Astrocyte (in vitro differentiated cells and primary cell): ENCODE results near the gene SBNO2. TPM values are rescaled to one million over a fixed set of nuclear protein-coding genes. Genes with fewer than 3 reads are reported as not detected.

ENCODE experiments used
- DNase-seq: peaks from one replicate; pipeline ENCODE4 v3.0.0-alpha.2; 2010; ENCODE audit warnings: low read depth
- FAIRE-seq: peaks from 2 replicates; lab custom pipeline; 2011; peaks lifted over from hg19 to GRCh38; lab: Jason Lieb, UNC
- H2AFZ ChIP-seq: 2 replicates; pipeline ENCODE4 v1.6.0; 2012; ENCODE audit warnings: low read depth, low read length, inconsistent platforms
- H3K27ac ChIP-seq: 2 replicates; pipeline ENCODE4 v1.5.1; 2011; ENCODE audit warnings: low read depth, low read length, inconsistent platforms
- H3K27me3 ChIP-seq: 2 replicates; pipeline ENCODE4 v1.6.0; 2011; ENCODE audit warnings: low read length, inconsistent platforms; ENCODE audit not compliant: insufficient read depth
- H3K36me3 ChIP-seq: 2 replicates; pipeline ENCODE4 v1.5.1; 2011; ENCODE audit warnings: low read length, inconsistent platforms; ENCODE audit not compliant: insufficient read depth
- H3K4me1 ChIP-seq: 2 replicates; pipeline ENCODE4 v1.5.1; 2011; ENCODE audit warnings: low read length, inconsistent platforms; ENCODE audit not compliant: insufficient read depth
- H3K4me2 ChIP-seq: 2 replicates; pipeline ENCODE4 v1.6.0; 2012; ENCODE audit warnings: low read length, inconsistent platforms
- H3K4me3 ChIP-seq: 2 replicates; pipeline ENCODE4 v1.5.1; 2011; ENCODE audit warnings: low read depth, mild to moderate bottlenecking, low read length, inconsistent platforms; ENCODE audit not compliant: insufficient read depth
- H3K79me2 ChIP-seq: 2 replicates; pipeline ENCODE4 v1.6.0; 2012; ENCODE audit warnings: mild to moderate bottlenecking, low read length, inconsistent platforms; ENCODE audit not compliant: insufficient read depth
- H3K9ac ChIP-seq: 2 replicates; pipeline ENCODE4 v1.6.0; 2012; ENCODE audit warnings: mild to moderate bottlenecking, low read length, inconsistent platforms
- H3K9me3 ChIP-seq: 2 replicates; pipeline ENCODE4 v1.5.1; 2012; ENCODE audit warnings: low read depth, mild to moderate bottlenecking, low read length, inconsistent platforms; ENCODE audit not compliant: insufficient read depth
- H4K20me1 ChIP-seq: 2 replicates; pipeline ENCODE4 v1.6.0; 2012; ENCODE audit warnings: low read length, inconsistent platforms; ENCODE audit not compliant: insufficient read depth
- H3K27ac Mint-ChIP-seq: one replicate; pipeline ENCODE4 v1.8.0; 2021; ENCODE audit warnings: mild to moderate bottlenecking, mixed read lengths; ENCODE audit not compliant: unreplicated experiment
- H3K27me3 Mint-ChIP-seq: one replicate; pipeline ENCODE4 v1.8.0; 2021; ENCODE audit warnings: low read depth, mixed read lengths; ENCODE audit not compliant: unreplicated experiment
- H3K36me3 Mint-ChIP-seq: one replicate; pipeline ENCODE4 v1.8.0; 2021; ENCODE audit warnings: low read depth, mixed read lengths; ENCODE audit not compliant: unreplicated experiment
- H3K4me1 Mint-ChIP-seq: one replicate; pipeline ENCODE4 v1.8.0; 2021; ENCODE audit warnings: low read depth, mixed read lengths; ENCODE audit not compliant: unreplicated experiment
- H3K4me3 Mint-ChIP-seq: one replicate; pipeline ENCODE4 v1.8.0; 2021; ENCODE audit warnings: mild to moderate bottlenecking, moderate library complexity, mixed read lengths; ENCODE audit not compliant: unreplicated experiment
- H3K9me3 Mint-ChIP-seq: one replicate; pipeline ENCODE4 v1.8.0; 2021; ENCODE audit warnings: mild to moderate bottlenecking, mixed read lengths; ENCODE audit not compliant: unreplicated experiment
- EZH2 ChIP-seq: IDR thresholded peaks from 2 replicates; pipeline ENCODE4 v1.6.1; 2012; ENCODE audit warnings: mild to moderate bottlenecking, low read length, inconsistent platforms; ENCODE audit not compliant: insufficient read depth
- total RNA-seq: library from RNA; stranded (reverse); gene quantifications from 2 replicates; pipeline ENCODE4 v1.2.1, GENCODE V29; 2021
- TF ChIP-seq, protein P1 (sequence below): IDR thresholded peaks from 2 replicates; pipeline ENCODE4 v1.5.1; 2011; ENCODE audit warnings: low read depth, mild to moderate bottlenecking, inconsistent platforms, low read length, moderate library complexity; ENCODE audit not compliant: insufficient read depth

Gene SBNO2
- total RNA-seq, 1 donor from 2014 or later = 39.3 TPM

- H3K27ac Mint-ChIP-seq = peak overlapping the region; percentile 53
- peaks cover 3% of the 10 kb centered on the region for H3K4me1 Mint-ChIP-seq
- no peaks in the 10 kb centered on the region for H3K9me3 Mint-ChIP-seq
- H3K4me1 ChIP-seq = peaks cover 3% of the 10 kb centered on the region
- TF ChIP-seq, protein P1, sequence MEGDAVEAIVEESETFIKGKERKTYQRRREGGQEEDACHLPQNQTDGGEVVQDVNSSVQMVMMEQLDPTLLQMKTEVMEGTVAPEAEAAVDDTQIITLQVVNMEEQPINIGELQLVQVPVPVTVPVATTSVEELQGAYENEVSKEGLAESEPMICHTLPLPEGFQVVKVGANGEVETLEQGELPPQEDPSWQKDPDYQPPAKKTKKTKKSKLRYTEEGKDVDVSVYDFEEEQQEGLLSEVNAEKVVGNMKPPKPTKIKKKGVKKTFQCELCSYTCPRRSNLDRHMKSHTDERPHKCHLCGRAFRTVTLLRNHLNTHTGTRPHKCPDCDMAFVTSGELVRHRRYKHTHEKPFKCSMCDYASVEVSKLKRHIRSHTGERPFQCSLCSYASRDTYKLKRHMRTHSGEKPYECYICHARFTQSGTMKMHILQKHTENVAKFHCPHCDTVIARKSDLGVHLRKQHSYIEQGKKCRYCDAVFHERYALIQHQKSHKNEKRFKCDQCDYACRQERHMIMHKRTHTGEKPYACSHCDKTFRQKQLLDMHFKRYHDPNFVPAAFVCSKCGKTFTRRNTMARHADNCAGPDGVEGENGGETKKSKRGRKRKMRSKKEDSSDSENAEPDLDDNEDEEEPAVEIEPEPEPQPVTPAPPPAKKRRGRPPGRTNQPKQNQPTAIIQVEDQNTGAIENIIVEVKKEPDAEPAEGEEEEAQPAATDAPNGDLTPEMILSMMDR = no peak
- no peak overlapping the region for H3K9ac ChIP-seq
- DNase-seq (no peak), FAIRE-seq (no peak)
- H3K27me3 Mint-ChIP-seq = peaks cover 6% of the 10 kb centered on the region
- H3K4me3 ChIP-seq = no peak overlapping the region
- no peaks in the 10 kb centered on the region for H3K36me3 Mint-ChIP-seq
- no peak overlapping the region for H3K4me3 Mint-ChIP-seq
- no peak overlapping the region for H3K27ac ChIP-seq
- peaks cover 5% of the 10 kb centered on the region for H3K27me3 ChIP-seq
- no peak overlapping the region for H3K4me2 ChIP-seq
- no peak overlapping the region for H2AFZ ChIP-seq
- no peaks in the 10 kb centered on the region for H3K36me3 ChIP-seq
- H3K79me2 ChIP-seq = no peaks in the 10 kb centered on the region
- peaks cover 7% of the 10 kb centered on the region for H3K9me3 ChIP-seq
- H4K20me1 ChIP-seq = peaks cover 9% of the 10 kb centered on the region
Observed at GRCh38 chr19:1063030-1063908, 110.8 kb downstream of the SBNO2 start.

- no peak overlapping the region for H3K27ac Mint-ChIP-seq
Observed at GRCh38 chr19:1062387-1063029, 111.6 kb downstream of the SBNO2 start.

More at GRCh38 chr19:1062387-1063029, 111.6 kb downstream of the SBNO2 start:
- H3K9ac ChIP-seq = no peak overlapping the region
- H3K4me3 ChIP-seq = no peak overlapping the region
- peaks cover 3% of the 10 kb centered on the region for H3K4me1 Mint-ChIP-seq
- peaks cover 2% of the 10 kb centered on the region for H3K27me3 Mint-ChIP-seq
- peaks cover 3% of the 10 kb centered on the region for H3K4me1 ChIP-seq
- peaks cover 14% of the 10 kb centered on the region for H3K9me3 ChIP-seq
- TF ChIP-seq EZH2 = no peak
- TF ChIP-seq, protein P1 = no peak
- H3K27ac ChIP-seq = no peak overlapping the region
- H3K27me3 ChIP-seq = peaks cover 5% of the 10 kb centered on the region
- H4K20me1 ChIP-seq = peaks cover 9% of the 10 kb centered on the region
- H3K4me2 ChIP-seq = no peak overlapping the region
- DNase-seq (no peak), FAIRE-seq (no peak)
- H3K9me3 Mint-ChIP-seq = no peaks in the 10 kb centered on the region
- H3K79me2 ChIP-seq = no peaks in the 10 kb centered on the region
- H3K4me3 Mint-ChIP-seq = no peak overlapping the region
- H3K36me3 Mint-ChIP-seq = peaks cover 5% of the 10 kb centered on the region
- no peaks in the 10 kb centered on the region for H3K36me3 ChIP-seq
- H2AFZ ChIP-seq = no peak overlapping the region
